ENCODE results near the gene NRIP1.

Gene NRIP1, protein sequence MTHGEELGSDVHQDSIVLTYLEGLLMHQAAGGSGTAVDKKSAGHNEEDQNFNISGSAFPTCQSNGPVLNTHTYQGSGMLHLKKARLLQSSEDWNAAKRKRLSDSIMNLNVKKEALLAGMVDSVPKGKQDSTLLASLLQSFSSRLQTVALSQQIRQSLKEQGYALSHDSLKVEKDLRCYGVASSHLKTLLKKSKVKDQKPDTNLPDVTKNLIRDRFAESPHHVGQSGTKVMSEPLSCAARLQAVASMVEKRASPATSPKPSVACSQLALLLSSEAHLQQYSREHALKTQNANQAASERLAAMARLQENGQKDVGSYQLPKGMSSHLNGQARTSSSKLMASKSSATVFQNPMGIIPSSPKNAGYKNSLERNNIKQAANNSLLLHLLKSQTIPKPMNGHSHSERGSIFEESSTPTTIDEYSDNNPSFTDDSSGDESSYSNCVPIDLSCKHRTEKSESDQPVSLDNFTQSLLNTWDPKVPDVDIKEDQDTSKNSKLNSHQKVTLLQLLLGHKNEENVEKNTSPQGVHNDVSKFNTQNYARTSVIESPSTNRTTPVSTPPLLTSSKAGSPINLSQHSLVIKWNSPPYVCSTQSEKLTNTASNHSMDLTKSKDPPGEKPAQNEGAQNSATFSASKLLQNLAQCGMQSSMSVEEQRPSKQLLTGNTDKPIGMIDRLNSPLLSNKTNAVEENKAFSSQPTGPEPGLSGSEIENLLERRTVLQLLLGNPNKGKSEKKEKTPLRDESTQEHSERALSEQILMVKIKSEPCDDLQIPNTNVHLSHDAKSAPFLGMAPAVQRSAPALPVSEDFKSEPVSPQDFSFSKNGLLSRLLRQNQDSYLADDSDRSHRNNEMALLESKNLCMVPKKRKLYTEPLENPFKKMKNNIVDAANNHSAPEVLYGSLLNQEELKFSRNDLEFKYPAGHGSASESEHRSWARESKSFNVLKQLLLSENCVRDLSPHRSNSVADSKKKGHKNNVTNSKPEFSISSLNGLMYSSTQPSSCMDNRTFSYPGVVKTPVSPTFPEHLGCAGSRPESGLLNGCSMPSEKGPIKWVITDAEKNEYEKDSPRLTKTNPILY (N-terminal part only)

DNA sequence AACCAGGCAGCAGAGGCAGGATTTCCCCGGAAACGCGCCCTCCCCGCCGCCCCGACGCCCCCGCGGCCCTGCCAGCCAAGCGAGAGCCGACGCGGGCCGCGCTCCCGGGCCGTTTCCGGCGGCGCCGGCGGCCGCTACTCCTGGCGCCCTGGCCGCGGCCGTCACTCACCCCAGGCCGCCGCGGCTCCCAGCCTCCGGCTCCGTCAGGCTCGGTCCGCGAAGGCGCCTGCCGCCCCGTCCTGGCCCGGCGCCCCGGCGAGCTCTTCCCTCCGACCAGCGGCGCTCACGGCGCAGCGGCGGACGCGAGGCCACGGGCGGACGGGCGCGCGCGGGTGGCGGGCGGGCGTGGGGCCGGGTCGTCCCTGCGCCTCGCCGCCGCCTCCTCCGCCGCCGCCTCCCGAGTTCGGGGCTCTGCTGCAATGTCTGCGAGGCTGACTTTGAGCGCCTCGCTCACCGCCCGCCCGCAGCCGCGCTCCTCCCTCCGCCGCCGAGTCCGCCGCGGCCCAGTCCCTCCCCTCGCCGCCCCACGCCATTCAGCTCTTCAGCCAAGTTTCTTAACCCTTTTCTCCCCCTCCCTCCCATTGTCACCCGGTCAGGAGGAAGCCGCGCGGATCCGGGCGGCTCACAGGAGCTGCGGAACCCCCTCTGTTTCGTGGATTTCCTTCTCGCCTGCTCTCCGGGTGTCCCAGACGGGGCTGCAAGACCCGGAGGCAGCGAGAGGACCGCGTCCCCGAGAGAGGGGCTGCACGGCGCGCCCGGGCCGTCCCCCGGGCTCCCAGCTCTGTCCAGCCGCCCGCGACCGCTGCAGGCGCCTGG lies at the start of gene NRIP1:
Gene NRIP1, minus strand, starts transcription at position 425 of the 816 bp plus-strand sequence. CDS start 96,808 bp downstream, outside the sequence.
- DNase-seq (ENCODE audit: low read depth in 2 of 2): peak; percentile 56 to 63

DNA sequence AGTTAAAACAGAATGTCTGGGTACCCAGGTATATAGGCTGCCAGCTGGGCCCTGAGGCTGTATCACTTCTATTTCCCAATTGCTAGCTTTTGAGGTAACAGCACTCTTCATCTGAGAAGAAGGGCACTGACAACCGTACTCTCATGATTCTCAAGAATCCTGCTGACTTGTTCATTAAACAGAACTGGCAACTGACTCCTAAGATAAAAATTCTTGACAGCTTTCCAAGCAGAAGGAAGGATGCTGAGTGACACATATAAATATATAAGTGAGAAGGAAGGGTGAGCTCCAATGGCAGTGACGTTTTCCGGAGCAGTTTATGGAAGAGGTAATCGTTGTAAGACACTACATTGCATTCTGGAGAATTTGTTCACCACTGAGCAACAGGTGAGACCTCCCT lies 48.1 kb upstream of the NRIP1 start:
- no peak for DNase-seq (ENCODE audit: low read depth in 2 of 2)

DNA sequence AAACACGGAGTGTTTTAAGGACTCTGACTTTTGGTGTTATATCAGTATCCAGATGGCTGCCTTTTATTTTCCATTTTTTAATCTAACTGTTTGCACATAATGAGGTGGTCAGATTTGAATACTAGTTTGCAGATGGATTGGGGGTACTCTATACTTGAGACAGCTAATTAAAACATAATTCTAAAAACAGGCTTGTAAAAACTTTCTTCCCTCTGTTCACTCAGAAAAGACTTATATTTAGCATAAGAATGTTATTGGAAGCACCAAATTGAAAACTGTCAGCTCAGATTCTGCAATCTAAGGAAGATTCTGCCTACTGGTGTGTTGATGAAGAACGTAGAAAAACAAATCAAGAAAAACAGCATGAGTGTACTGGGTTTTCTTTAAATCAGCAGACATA lies 44.0 kb upstream of the NRIP1 start:
- DNase-seq (ENCODE audit: low read depth in 2 of 2): no peak

DNA sequence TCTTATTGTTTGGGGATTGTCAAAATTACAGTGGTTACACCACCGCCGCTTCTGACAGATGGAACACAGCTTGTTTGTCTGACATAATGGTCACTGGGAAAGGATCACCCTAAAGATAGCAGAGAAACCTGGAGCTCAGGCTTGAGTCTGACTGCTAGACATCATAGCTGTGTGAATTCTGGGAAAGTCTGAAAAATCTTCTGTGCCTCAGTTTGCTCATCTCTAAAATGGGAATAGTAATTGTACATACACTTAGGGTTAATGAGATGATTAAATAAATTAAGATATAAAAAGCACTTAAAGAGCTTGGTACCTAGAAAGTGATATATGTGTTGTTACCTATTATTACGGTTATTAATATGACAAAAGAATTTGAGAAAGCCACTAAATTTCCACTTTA lies 39.7 kb upstream of the NRIP1 start:
- DNase-seq (ENCODE audit: low read depth in 2 of 2): no peak

DNA sequence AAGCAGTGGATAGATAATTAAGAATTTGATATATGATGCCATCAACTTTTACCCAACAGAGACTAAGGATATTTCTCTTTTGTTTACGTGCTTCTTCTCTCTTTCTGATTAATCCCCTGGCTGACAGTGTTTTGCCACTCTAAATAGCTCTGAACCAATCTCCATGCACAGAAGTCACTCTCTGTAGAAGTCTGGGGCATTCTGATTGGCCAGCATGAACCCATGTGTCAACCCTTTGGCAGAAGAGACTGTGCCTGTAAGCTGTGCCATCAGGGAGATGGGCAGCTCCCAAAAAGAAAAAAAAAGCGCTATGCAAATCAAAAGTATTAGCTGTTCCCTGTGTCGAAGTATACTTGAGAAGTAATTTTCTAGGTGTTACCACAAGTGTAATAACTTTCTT lies 34.1 kb upstream of the NRIP1 start:
- no peak for DNase-seq (ENCODE audit: low read depth in 2 of 2)

DNA sequence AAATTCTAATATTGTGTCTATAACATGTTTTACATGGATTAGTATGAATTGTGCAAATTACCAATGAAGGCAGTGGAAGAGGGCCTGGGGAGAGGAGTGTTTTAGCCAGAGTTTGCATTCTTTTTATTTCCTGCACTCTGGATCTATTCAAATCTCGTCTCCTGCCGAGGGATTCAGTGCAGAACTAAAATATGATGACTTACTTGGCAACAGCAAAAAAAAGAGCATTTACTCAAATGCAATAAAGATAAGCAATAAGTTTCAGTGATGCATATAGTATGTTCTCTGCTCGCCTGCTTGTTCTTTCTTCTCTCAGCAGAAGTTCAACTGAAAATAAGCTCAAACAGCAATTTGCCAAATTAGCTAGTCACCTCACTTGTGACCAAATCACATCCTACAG lies 33.4 kb upstream of the NRIP1 start:
- DNase-seq (ENCODE audit: low read depth in 2 of 2): no peak

DNA sequence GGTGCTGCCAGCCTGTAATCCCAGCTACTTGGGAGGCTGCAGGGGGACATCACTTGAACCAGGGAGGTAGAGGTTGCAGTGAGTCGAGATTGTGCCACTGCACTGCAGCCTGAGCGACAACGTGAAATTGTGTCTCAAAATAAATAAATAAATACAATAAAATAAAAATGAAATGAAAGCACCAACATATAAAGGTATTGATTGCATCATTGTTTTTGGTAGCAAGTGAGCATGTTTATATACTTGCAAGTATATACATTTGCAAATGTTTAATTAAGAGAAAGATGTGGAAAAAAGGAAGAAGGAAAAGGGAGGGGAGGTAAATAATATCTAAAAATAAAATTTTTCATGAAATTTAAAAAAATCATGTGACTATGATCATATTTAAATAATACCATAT lies 32.8 kb upstream of the NRIP1 start:
- no peak for DNase-seq (ENCODE audit: low read depth in 2 of 2)

DNA sequence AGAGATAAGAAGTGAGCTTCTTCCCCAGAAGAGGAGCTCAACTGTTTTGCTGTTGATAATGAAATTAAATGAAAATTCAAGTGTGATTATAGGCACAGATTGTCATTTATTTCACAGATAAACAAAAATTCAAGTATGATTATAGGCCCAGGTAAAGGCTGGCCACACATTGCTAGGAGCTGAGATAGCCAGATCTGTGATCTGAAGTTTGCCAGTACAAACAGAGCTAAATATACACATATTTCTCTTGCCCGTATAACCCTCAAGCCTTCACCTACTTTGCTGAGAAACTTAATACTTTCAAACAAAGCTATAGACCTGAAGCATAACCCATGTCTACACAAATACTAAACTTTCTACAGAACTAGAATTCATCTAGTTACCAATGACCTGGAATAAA lies 31.3 kb upstream of the NRIP1 start:
- DNase-seq (ENCODE audit: low read depth in 2 of 2): no peak

DNA sequence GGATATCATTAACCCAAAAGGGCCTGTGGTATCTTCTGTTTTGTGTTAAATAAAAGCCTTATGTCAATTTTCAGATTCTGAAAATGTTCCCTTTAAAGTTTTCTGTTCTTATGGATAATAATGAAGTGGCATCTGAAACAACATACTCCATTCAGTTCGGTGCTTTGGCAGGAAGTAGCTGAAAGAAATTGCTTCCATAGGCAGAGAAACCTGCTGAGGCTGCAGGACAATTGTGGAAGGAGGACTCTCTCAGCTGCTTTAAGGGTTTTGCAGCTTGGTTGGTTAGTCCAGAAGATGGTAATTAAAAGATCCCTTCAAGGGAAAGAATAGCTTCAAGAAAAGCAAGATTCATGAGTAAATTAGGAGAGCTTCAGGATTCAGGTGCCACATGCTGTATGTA lies 30.5 kb upstream of the NRIP1 start:
- DNase-seq (ENCODE audit: low read depth in 2 of 2): no peak

DNA sequence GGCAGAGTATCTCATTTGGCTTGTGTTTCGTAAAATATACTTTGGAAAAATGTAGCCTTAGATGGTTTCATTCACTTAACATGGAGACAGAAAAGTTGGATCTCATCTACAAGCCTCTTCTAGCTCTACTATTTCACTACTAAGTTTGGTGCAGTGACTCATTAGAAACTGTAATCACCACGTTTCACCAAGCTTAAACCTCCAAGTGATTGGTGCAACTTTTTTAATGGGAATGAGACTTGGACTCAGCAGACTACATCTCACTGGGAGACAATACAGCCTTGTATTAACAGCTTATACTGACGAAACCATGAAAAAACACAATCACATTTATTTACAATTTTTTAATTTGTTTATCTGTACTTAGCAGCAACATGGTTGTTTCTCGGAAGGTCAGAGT lies 29.9 kb upstream of the NRIP1 start:
- DNase-seq (ENCODE audit: low read depth in 2 of 2): no peak

DNA sequence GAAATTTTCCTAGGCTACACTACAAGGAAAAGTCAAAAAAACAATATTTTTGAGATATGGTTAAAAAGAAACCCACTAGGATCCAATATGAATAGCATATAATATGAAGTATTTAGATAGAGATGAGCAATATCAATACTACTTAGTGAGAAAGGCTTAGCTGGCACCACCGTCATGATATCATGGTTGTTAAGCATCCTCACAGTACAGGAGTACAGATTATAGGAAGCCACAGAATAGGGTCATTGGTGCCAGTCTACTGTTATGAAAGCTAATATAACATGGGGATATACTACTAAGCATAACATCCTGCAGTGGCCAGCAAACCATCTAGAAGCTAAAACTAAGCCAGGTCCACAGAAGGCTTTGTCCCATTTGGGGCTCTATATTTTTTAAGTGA lies 28.4 kb upstream of the NRIP1 start:
- no peak for DNase-seq (ENCODE audit: low read depth in 2 of 2)

DNA sequence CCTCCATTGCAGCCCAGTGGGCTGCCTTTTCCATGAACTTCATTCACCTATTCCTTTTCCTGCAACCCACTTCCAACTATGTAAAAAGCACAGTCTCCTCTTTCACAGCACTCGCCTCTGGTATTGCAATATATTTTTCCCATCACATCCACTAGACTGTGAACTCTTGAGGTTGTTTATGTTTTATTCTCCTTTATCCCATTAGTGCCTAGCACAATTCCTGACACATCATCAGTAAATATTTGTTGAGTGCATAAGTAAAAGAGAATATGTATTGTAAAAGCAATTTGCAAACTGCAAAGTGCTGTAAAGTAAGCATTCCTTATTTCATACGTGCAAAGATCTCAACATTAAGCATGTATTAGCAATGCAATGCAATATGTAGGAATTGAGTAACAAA lies 27.9 kb upstream of the NRIP1 start:
- DNase-seq (ENCODE audit: low read depth in 2 of 2): no peak

DNA sequence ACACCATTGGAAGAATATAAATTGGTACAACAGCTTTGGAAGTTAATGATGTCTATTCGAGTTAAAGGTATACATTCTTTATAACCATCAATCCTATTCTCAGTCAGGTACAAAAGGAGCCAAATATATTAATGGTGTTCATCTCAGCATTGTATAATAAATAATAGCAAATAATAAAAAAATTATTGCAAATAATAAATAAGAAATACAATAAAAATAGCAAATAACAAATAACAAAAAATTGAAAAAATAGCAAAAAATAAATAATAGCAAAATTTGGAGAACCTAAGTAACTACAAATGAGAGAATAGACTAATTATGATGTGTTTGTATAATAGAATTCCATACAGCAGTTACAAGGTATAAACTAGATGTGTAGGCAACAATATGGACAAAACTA lies 25.6 kb upstream of the NRIP1 start:
- no peak for DNase-seq (ENCODE audit: low read depth in 2 of 2)

DNA sequence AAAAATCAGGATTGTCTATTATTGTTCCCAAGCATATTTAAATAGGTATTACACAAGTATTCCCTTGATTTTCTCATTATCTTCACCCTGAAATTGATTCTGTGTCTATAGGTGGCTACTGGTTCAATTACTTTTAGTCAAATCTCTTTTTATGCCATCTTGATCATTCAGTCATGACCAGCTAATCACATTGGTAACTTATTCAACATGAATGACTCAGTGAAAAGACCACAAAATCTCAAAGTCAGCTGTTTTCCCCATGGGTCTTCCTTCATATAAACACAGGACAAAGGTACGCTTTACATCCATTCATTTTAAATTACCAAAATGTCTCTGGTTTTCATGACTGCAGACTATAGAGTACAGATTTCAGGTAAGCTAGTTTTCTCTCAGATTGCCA lies 23.7 kb upstream of the NRIP1 start:
- no peak for DNase-seq (ENCODE audit: low read depth in 2 of 2)

DNA sequence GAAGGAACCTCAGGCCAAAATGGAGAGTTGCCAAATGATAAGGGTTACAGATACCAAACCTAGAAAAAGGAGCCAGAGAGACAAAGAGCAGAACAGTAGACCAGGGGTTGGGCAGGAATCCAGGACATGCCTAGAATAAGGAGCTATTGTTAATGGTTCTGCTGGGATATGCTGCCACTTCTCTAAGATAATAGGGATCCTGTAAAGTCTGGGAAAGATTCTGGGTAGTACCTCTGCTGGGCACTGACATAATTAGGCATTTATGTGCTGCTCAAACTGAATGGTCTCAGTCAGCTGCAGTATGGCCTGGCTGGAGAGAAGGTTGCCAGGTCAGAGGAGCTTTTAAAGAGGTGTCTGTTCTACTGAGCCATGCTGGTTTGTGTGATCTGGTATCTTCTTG lies 19.9 kb upstream of the NRIP1 start:
- DNase-seq (ENCODE audit: low read depth in 2 of 2): no peak

DNA sequence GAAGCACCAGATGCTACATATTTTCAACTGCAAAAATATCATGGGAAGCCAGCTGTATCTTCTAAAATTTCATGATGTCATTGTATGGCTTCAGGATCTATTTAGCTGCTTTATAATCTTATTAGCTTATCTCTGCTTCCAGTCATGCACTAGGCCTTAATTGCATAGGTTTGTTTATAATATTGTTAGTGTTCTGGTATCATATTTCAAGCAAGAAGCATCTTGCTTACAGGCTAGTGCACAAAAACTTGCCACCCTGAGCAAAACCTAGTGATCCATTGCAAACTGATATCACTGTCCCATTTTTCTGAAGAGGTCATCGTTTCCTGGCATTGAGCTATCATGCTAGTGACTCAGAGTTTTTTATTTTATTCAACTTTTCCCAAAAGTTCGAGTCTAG lies 15.7 kb upstream of the NRIP1 start:
- no peak for DNase-seq (ENCODE audit: low read depth in 2 of 2)

DNA sequence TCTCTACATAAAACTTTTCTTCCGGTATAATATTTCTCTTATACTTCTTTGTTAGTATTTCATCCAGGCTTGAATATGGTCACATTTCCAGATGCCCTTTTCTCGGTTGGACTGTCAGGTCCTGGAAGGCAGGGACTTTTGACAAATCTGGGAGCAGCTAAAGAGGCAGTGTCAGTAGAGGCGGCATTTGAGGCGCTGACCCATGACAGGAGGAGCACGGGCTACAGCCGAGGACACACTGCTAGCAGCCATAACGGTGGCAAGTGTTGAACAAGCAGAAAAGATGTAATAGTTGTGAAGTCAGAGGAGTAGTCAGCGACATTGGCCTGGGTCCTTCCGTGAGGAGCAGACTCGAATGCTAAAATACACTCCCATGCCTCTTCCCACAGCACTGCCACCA lies 14.5 kb upstream of the NRIP1 start:
- no peak for DNase-seq (ENCODE audit: low read depth in 2 of 2)

DNA sequence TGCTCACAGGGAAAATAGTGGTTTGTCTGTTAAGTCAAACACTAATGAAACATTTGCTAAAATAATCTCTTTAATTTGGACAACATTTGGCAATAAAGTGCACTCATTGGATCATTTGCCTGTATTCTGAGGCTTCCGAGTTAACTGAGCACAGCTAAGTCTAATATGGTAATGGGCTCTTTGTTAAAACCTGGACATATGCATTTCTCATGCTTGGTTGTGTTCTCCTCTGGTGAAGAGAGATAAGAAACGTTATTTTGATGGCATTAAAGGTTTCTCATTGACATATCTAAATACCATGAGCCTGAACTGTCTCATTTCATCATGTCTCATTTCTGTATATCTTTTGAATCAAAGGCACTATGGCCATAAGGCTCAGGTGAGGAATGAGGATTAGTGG lies 13.4 kb upstream of the NRIP1 start:
- no peak for DNase-seq (ENCODE audit: low read depth in 2 of 2)

DNA sequence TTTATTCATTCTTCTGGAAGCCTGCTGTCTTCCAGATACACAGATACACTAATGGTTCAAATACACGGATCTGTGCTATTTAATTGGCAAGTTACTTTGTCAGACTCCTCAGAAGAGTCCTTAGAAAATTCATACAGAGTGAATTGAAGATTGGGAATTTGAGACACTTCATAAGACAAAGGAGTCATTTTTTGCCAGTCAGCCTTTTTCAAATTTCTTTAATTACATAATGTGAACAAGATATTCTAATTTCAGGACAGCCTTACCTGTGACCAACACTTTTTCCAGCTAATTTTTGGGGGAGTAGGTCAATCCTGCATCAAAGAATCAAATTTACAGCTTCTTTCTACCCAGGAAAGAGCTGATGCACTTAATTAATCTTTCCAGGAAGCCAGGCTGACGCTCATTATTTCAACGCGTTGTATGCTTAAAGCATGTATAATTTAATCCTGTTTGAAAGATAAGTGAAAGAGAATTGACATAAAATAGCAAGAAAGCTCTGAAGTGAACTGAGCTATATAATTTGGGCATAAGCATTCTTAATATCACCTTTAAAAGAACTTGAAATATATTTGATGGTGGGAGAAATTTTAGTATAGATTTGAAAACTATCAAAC lies 12.8 kb upstream of the NRIP1 start:
- DNase-seq (ENCODE audit: low read depth in 2 of 2): no peak

DNA sequence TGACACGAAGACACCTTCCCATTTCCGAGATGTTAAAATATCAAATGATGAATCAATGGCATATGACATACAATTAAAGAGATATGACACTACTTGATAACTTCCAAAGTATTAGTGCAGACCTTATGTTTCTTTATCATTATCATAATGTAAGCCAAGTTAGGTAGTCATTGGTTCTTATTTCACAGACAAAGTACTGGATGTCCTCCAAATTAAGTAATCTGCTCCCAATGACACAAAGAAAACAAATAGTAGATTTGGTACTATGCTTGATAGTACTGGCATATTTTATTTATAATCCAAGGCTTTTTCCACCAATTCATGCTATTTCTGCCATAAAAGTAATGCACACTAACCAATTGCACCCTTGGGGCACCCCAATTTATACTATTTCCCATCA lies 11.9 kb upstream of the NRIP1 start:
- no peak for DNase-seq (ENCODE audit: low read depth in 2 of 2)

DNA sequence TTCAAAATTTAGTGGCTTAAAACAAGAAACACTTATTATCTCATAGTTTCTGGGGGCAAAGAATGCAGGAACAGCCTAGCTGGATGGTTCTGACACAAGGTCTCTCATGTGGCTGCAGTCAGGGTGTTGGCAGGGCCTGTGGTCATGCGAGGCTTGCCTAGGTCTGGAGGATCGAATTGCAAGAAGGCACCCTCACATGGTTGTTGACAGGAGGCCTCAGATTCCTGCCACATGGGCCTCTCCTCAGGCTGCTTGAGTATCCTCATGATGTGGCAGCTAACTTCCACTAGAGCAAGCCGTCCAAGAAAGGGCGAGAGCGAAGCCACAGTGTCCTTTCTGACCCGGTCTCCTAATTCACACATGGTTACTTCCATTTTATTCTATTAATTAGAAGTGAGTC lies 6.2 kb upstream of the NRIP1 start:
- no peak for DNase-seq (ENCODE audit: low read depth in 2 of 2)

Measured in stimulated activated CD8-positive, alpha-beta memory T cell treated with anti-CD3 and anti-CD28 coated beads, Interleukin-7, amount 100 ng/mL, for 1 hour (primary cell).